IMR-90 (cell line): ENCODE measurements around the gene NOS2. TPM values are rescaled to one million over a fixed set of nuclear protein-coding genes. Genes with fewer than 3 reads are reported as not detected.

ENCODE experiments used
- ATAC-seq: fragments of 200-7000 bp; cut with Tn5 transposase; 2 replicates; pipeline ENCODE4 v1.9.1; 2020; ENCODE audit warnings: low read depth, mild to moderate bottlenecking, moderate library complexity
- BruUV-seq: library from RNA; stranded (reverse); fragments of 400-500 nt; replicated peaks from 2 replicates; lab custom pipeline; 2021; lab: Mats Ljungman, UMichigan
- CTCF ChIA-PET: fragments of 300-600 bp; formaldehyde crosslinking; extraction: SDS; loops from one replicate; lab custom pipeline; 2021; ENCODE audit warnings: antibody characterized with exemption; lab: Yijun Ruan, JAX
- POLR2A ChIA-PET: fragments of 300-600 bp; sonication (Branson Sonifier 250); formaldehyde crosslinking; loops from one replicate; lab custom pipeline; 2022; ENCODE audit warnings: antibody characterized with exemption; ENCODE audit not compliant: unreplicated experiment; lab: Charles Lee
- DNase-seq: peaks from one replicate; pipeline ENCODE4 v3.0.0; 2013
- H2AFZ ChIP-seq: replicated peaks from 2 replicates; pipeline ENCODE3; 2013; ENCODE audit warnings: low read length, mild to moderate bottlenecking; ENCODE audit not compliant: poor library complexity
- H2AK5ac ChIP-seq: 2 replicates; pipeline ENCODE4 v1.6.1; 2013; ENCODE audit warnings: low read depth, low read length, inconsistent platforms
- H2AK9ac ChIP-seq: replicated peaks from 2 replicates; pipeline ENCODE3; 2013; ENCODE audit warnings: mild to moderate bottlenecking, low read depth, low read length, moderate library complexity; ENCODE audit not compliant: poor library complexity
- H2BK120ac ChIP-seq: 2 replicates; pipeline ENCODE4 v1.6.1; 2013; ENCODE audit warnings: low read depth, low read length, inconsistent platforms
- H2BK15ac ChIP-seq: 3 replicates; pipeline ENCODE4 v1.6.1; 2013; ENCODE audit warnings: low read depth, low read length, inconsistent platforms
- H2BK20ac ChIP-seq: 2 replicates; pipeline ENCODE4 v1.6.1; 2013; ENCODE audit warnings: low read depth, mild to moderate bottlenecking, inconsistent platforms, low read length, moderate library complexity
- H2BK5ac ChIP-seq: 2 replicates; pipeline ENCODE4 v1.6.1; 2013; ENCODE audit warnings: mild to moderate bottlenecking, low read depth, low read length, inconsistent platforms; ENCODE audit not compliant: poor library complexity, severe bottlenecking
- H3K14ac ChIP-seq: replicated peaks from 2 replicates; pipeline ENCODE4 v1.6.1; 2013; ENCODE audit warnings: low read depth, low read length, inconsistent platforms
- H3K18ac ChIP-seq: 2 replicates; pipeline ENCODE4 v1.6.1; 2013; ENCODE audit warnings: low read depth, low read length, control low read depth
- H3K23ac ChIP-seq: 2 replicates; pipeline ENCODE4 v1.6.1; 2013; ENCODE audit warnings: low read depth, low read length, inconsistent platforms
- H3K27ac ChIP-seq: 2 replicates; pipeline ENCODE4 v1.5.1; 2013; ENCODE audit warnings: mild to moderate bottlenecking, control low read depth, low read length; ENCODE audit not compliant: insufficient read depth
- H3K27me3 ChIP-seq: 2 replicates; pipeline ENCODE4 v1.6.1; 2013; ENCODE audit warnings: low read length; ENCODE audit not compliant: control insufficient read depth, insufficient read depth
- H3K36me3 ChIP-seq: 2 replicates; pipeline ENCODE4 v1.6.1; 2013; ENCODE audit warnings: low read length, mixed read lengths; ENCODE audit not compliant: control insufficient read depth, insufficient read depth
- H3K4ac ChIP-seq: 2 replicates; pipeline ENCODE4 v1.6.1; 2013; ENCODE audit warnings: low read depth, low read length, inconsistent platforms
- H3K4me1 ChIP-seq: 2 replicates; pipeline ENCODE4 v1.6.1; 2013; ENCODE audit warnings: low read length, mixed read lengths; ENCODE audit not compliant: control insufficient read depth, insufficient read depth
- H3K4me2 ChIP-seq: 2 replicates; pipeline ENCODE4 v1.6.1; 2013; ENCODE audit warnings: low read depth, mild to moderate bottlenecking, control low read depth, low read length, moderate library complexity
- H3K4me3 ChIP-seq: 2 replicates; pipeline ENCODE4 v1.5.1; 2013; ENCODE audit warnings: low read depth, mild to moderate bottlenecking, control low read depth, low read length, moderate library complexity; ENCODE audit not compliant: insufficient read depth
- H3K56ac ChIP-seq: 2 replicates; pipeline ENCODE4 v1.6.1; 2013; ENCODE audit warnings: low read length, inconsistent platforms; ENCODE audit not compliant: insufficient read depth; ENCODE audit errors: extremely low read depth
- H3K79me1 ChIP-seq, 2 experiments: 2 replicates each; pipeline ENCODE4 v1.6.1; 2013; ENCODE audit warnings: low read length in 2 of 2, inconsistent platforms in 1 of 2, low read depth in 1 of 2
- H3K9ac ChIP-seq: 2 replicates; pipeline ENCODE4 v1.6.1; 2013; ENCODE audit warnings: low read depth, low read length, control low read depth
- H3K9me1 ChIP-seq: 2 replicates; pipeline ENCODE4 v1.6.1; 2013; ENCODE audit warnings: low read length, inconsistent platforms; ENCODE audit not compliant: insufficient read depth
- H3K9me3 ChIP-seq: 2 replicates; pipeline ENCODE4 v1.6.1; 2013; ENCODE audit warnings: low read length; ENCODE audit not compliant: control insufficient read depth, insufficient read depth
- H4K20me1 ChIP-seq: 2 replicates; pipeline ENCODE4 v1.6.1; 2013; ENCODE audit warnings: low read length, inconsistent platforms; ENCODE audit not compliant: insufficient read depth
- H4K5ac ChIP-seq: 2 replicates; pipeline ENCODE4 v1.6.1; 2013; ENCODE audit warnings: mild to moderate bottlenecking, low read depth, low read length, control low read depth
- H4K8ac ChIP-seq, 2 experiments: 2 replicates each; pipeline ENCODE4 v1.6.1; 2013; ENCODE audit warnings: low read depth in 2 of 2, low read length in 2 of 2, control low read depth in 1 of 2, inconsistent platforms in 1 of 2
- H4K91ac ChIP-seq: 2 replicates; pipeline ENCODE4 v1.6.1; 2013; ENCODE audit warnings: low read depth, low read length, inconsistent platforms; ENCODE audit not compliant: insufficient read depth
- BHLHE40 ChIP-seq: fragments of 150-350 bp; IDR thresholded peaks from 2 replicates; pipeline ENCODE4 v1.6.1; 2016; ENCODE audit warnings: mild to moderate bottlenecking, low read depth, low read length
- CEBPB ChIP-seq: IDR thresholded peaks from 2 replicates; pipeline ENCODE4 v1.6.1; 2012; ENCODE audit warnings: low read depth, low read length, improper control_type of control experiment
- CHD1 ChIP-seq: IDR thresholded peaks from 2 replicates; pipeline ENCODE4 v1.6.1; 2012; ENCODE audit warnings: low read depth, low read length, improper control_type of control experiment
- CTCF ChIP-seq: conservative IDR thresholded peaks from 2 replicates; pipeline ENCODE4 v1.5.1; 2012; ENCODE audit warnings: mild to moderate bottlenecking, low read depth, low read length, improper control_type of control experiment
- ELK1 ChIP-seq: fragments of 150-350 bp; IDR thresholded peaks from 2 replicates; pipeline ENCODE4 v1.6.1; 2016; ENCODE audit warnings: low read depth, mild to moderate bottlenecking, low read length, moderate library complexity, borderline replicate concordance
- FOS ChIP-seq: fragments of 150-350 bp; IDR thresholded peaks from 2 replicates; pipeline ENCODE4 v1.6.1; 2016; ENCODE audit warnings: low read depth, low read length
- MAFK ChIP-seq: IDR thresholded peaks from 2 replicates; pipeline ENCODE4 v1.6.1; 2012; ENCODE audit warnings: low read depth, low read length, improper control_type of control experiment
- MAZ ChIP-seq: IDR thresholded peaks from 2 replicates; pipeline ENCODE4 v1.6.1; 2012; ENCODE audit warnings: low read depth, mild to moderate bottlenecking, low read length, improper control_type of control experiment, moderate library complexity, borderline replicate concordance
- MXI1 ChIP-seq: IDR thresholded peaks from 2 replicates; pipeline ENCODE4 v1.6.1; 2012; ENCODE audit warnings: low read depth, mild to moderate bottlenecking, low read length, moderate library complexity, borderline replicate concordance
- NFE2L2 ChIP-seq: fragments of 150-350 bp; IDR thresholded peaks from 2 replicates; pipeline ENCODE4 v1.6.1; 2016; ENCODE audit warnings: low read depth, mild to moderate bottlenecking, low read length
- RFX5 ChIP-seq: IDR thresholded peaks from 2 replicates; pipeline ENCODE4 v1.8.0; 2012; ENCODE audit warnings: low read depth, mild to moderate bottlenecking, low read length, moderate library complexity
- SMC3 ChIP-seq: fragments of 150-350 bp; IDR thresholded peaks from 2 replicates; pipeline ENCODE4 v1.6.1; 2016; ENCODE audit warnings: low read depth, mild to moderate bottlenecking, antibody characterized with exemption, low read length, moderate library complexity
- USF2 ChIP-seq: fragments of 150-350 bp; IDR thresholded peaks from 2 replicates; pipeline ENCODE4 v1.6.1; 2017; ENCODE audit warnings: mild to moderate bottlenecking, antibody characterized with exemption, low read length, low read depth
- WGBS, 2 experiments: methylation state at CpG; one replicate each; pipeline versions ENCODE4 v1.1.5 to v1.1.7; 2013; ENCODE audit warnings: missing lambda C conversion rate in 2 of 2; ENCODE audit not compliant: insufficient read length in 1 of 2; ENCODE audit errors: extremely low coverage in 2 of 2; 5-methylcytosine and 5-hydroxymethylcytosine counted together
- dilution Hi-C: fragments of 300-500 bp; cut with HindIII; formaldehyde crosslinking; loops from one replicate; pipeline ENCODE4 v1.14.3; 2018; ENCODE audit warnings: low sequenced_read_pairs; ENCODE audit not compliant: unreplicated experiment
- in situ Hi-C: fragments of 300-500 bp; cut with MboI; formaldehyde crosslinking; loops from 3 replicates; pipeline ENCODE4 v1.14.3; 2019; ENCODE audit warnings: low sequenced_read_pairs, inconsistent platforms, mixed read lengths
- intact Hi-C: fragments of 100-400 bp; cut with micrococcal nuclease; formaldehyde crosslinking; loops from 2 replicates; pipeline ENCODE4 v1.10.0; 2022
- polyA plus RNA-seq, 3 experiments: library from polyadenylated mRNA; depleted of rRNA; stranded (reverse); fragments of >200 nt; gene quantifications; 2 replicates each; pipeline ENCODE4 v1.2.3, GENCODE V29; 2012; ENCODE audit warnings: low replicate concordance in 1 of 3
- total RNA-seq: library from RNA; depleted of rRNA; stranded (reverse); fragments of >200 nt; gene quantifications from 2 replicates; pipeline ENCODE4 v1.2.3, GENCODE V29; 2012

NOS2 gene
- total and polyA plus RNA-seq, 2 of the 4 experiments (the other 2 are of a cell fraction), result under 0.01 TPM; not detected in 1

- TF ChIP-seq MXI1, result no peak
Observed at GRCh38 chr17:27793168-27793905, 7.0 kb downstream of the NOS2 start (continued).

- Histone ChIP-seq H3K18ac (no peak overlapping the region), H2AFZ (no peak overlapping the region), H3K23ac (no peak overlapping the region), H3K4ac (no peak overlapping the region), H3K27ac (no peak overlapping the region), H3K14ac (no peak overlapping the region), H3K27me3 (peaks cover 37% of the 10 kb centered on the region), H3K79me1 (no peaks in the 10 kb centered on the region), H3K9me1 (no peaks in the 10 kb centered on the region), H2AK9ac (no peak overlapping the region), H2BK120ac (no peak overlapping the region), H3K4me1 (no peaks in the 10 kb centered on the region), H4K5ac (no peak overlapping the region), H2BK5ac (no peak overlapping the region), H2BK20ac (no peak overlapping the region), H2BK15ac (no peak overlapping the region), H4K20me1 (no peaks in the 10 kb centered on the region), H2AK5ac (no peak overlapping the region), H3K9ac (no peak overlapping the region), H3K4me2 (no peak overlapping the region), H4K91ac (no peak overlapping the region), H4K8ac (no peak overlapping the region), H3K9me3 (no peaks in the 10 kb centered on the region), H3K4me3 (no peak overlapping the region), H3K56ac (no peak overlapping the region), H3K36me3 (no peaks in the 10 kb centered on the region)
- in situ Hi-C loops, result no loop called here
- ATAC-seq, result no peak
- ChIA-PET POLR2A (no interaction called here), CTCF (no interaction called here)
- DNase-seq, result no peak
- intact Hi-C loops, result no loop called here
- WGBS, 2 experiments, result no CpG with 5 or more reads among the region's 3 CpGs
- BruUV-seq, result no TSS peak
- dilution Hi-C loops, result no loop called here
- TF ChIP-seq RFX5, result no peak
- no peak for TF ChIP-seq MAFK
- no peak for TF ChIP-seq MXI1
- TF ChIP-seq NFE2L2, result no peak
- TF ChIP-seq CTCF, result no peak
- TF ChIP-seq SMC3, result no peak
- no peak for TF ChIP-seq FOS
- no peak for TF ChIP-seq USF2
- no peak for TF ChIP-seq BHLHE40
- TF ChIP-seq ELK1, result no peak
- TF ChIP-seq CHD1, result no peak
- no peak for TF ChIP-seq MAZ
- no peak for TF ChIP-seq CEBPB
Observed at GRCh38 chr17:27792095-27792494, 8.2 kb downstream of the NOS2 start.
